DMS53 treated with DMSO at 0.1 percent for 48 hours (cell line): Measurements from ENCODE around the gene TBC1D14.
A peak's percentile ranks its signal among the peaks of the same experiment; 100 is the strongest.
"Not testable (repeated sequence)": the region's sequence is repeated elsewhere in the genome, so short reads cannot be mapped to it uniquely, and the experiment has no call there.

Experiments
- DNase-seq: peaks from one replicate; lab custom pipeline; 2025; ENCODE audit not compliant: unreplicated experiment; lab: John Stamatoyannopoulos, UW

The TBC1D14 gene

DNA sequence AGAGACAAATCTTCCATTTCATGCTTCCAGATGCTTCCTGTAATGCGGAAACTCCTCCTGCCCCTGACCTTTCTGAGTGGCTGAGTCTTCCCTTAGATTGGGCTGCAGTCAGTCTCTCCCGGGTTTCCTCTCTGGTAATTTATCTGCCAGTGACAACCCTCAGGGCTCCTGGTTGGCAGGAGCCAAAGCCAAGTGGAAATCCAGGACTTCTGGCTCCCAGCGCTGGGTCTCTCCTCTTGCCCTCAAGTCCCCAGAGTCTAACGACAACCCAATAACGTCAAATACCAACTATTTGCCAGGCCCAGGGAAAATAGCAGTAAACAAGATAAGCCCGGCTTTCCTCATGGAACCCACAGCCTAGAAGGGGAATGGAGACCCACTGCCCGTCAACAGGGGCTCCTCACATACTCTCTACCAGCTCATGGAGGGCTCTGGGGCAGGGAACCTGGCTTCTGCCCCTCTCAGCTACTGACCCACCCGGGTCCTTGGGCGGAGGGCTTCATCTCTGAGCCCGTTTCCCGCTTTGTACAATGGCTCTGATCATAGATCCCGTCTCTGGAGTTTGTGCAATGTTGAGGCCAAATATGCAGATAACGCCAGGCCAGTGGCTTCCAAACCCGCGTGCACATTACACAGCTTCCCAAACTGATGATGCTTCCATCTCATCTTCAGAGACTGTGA lies 1.1 kb upstream of the TBC1D14 start:
- no peak for DNase-seq

DNA sequence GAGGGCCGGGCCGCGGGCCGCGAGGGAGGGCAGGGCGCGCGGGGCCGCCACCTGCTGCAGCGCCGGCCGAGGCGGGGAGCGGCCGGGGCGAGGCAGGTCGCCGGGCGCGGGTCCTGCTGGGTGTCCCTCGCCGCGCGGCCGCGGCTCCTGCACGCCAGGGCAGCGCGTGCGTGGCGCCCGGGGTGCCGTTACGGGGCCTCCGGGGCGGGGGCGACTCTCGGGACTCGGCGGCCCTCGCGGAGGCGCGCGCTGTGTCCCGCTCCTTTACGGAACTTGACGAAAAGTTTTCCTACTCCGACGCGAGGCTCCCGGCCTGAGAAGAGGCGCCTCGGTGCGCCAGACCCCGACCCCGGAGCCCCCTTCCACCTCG lies 329 bp downstream of the TBC1D14 start:
- no peak for DNase-seq

DNA sequence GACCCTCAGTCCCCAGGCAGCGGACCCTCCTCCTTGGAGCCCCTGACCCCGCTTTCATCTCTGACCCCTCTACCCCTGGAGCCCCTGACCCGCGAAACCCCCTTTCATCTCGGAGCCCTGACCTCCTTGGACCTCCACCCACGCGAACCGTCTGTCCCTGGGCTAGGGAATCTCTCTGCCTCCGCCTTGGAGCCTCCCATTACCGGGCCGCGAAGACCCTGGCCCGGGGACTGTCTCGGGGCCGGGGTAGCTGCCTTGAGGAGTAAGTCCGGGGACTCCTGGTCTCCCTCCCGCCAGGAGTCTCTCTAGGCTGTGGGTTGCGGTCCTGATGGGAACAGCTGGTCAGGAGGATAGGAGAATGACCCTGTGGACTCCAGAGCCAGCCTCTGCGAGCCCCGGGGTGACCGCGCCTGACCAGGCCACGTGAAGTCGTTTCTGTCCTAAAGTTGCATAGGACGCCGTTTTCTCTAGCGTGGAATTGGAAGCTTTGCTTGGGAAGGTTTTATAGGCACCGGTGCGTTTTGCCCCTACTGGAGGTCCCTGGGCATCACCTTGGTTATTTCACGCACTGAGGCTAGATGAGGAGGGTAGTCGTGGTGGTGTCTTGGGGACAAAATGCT lies 824 bp downstream of the TBC1D14 start:
- DNase-seq, result peak; percentile 21

DNA sequence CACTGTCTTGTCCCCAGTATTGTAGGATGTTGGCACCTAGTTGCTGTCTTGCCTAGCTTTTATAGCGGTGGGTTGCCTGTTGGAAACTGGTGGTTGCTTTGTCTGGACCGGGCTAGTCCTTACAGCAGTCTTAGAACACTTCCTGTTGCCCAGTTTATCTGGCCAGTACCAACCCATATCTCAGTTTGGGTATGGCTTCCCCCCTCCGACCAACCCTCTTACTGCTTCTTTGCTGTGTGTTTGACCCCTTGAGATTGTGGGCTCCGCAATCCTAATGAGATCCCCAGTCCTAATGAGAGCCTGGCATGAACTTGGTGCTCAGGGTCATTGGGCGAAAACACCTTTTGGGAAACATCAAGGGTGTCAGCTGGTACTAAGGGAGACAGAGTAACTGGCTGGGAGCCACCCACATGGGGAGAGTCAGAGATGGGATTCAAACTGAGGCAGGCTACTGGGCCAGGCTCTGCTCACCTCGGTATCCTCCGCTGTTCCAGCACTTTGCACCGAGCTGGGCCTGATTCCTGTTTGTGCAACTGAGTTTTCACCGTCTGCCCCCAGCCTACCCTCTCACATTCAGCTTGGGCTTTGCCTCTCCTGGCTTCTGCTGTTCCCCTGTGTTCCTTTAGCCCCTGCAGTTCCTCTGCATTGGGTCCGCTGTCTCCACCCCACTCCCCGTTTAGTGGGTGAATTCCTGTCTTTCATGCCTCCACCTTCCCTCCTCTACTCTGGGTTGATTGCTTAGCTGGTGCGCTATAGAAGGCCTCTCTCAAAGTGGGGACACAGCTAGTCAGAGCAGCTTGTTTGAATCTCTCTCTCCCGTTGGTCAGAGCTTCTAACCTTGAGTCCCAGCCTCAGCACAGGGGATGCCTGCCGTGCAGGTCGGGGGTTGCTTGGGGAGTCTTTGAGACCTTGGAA lies 1.6 kb downstream of the TBC1D14 start:
- no peak for DNase-seq

DNA sequence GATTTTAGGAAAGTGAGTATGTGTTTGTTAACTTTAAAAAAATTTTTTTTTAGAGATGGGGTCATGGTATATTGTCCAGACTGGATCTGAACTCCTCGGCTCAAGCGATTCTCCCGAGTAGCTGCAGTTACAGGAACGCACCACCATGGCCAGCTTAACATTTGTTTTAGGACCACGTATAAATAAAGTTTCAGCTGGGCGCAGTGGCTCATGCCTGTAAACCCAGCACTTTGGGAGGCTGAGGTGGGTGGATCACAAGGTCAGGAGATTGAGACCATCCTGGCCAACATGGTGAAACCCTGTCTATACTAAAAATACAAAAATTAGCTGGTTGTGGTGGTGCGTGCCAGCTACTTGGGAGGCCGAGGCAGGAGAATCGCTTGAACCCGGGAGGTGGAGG lies 2.3 kb downstream of the TBC1D14 start:
- not testable (repeated sequence) for DNase-seq

DNA sequence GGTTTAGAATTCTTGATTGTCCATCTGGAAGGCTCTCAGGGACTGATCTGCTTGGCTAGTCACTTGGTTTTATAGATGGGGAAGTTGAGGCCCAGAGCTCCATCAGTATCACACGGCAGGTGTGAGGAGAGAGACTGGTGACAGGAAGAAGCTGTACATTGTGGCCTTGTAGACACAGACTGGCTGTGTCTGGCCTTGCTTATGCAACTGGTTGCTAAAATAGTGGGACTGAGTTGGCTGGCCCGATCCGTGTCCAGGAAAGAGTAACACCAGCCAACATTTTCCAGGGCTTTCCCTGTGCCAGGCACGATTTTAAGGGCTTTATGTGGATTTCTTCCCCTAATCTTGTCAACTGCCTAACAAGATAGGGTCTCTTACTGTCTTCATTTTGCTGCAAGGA lies 2.8 kb downstream of the TBC1D14 start:
- DNase-seq, result no peak

DNA sequence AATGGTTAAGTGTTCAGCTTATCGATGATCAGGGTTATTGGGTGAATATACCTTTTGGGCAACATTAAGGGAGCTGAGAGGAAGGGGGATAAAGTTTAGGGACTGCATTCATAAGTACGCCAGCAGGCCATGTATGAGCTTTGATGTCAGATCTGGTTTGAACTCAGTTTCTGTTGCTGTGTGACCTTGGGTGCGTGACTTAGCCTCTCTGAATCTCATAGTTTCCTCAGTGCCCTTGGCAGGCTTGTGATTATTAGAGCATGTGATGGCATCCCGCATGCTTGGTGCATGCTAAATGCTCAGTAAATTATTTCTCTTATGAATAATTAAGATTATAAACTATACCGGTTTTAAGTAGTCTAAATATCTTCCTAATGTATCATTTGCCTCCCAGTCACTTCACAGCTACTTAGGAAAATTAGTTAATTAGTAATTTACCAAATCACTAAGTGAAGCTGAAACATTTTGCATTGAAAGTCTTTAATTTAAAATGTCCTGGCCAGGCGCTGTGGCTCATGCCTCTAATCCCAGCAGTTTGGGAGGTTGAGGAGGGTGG lies 3.8 kb downstream of the TBC1D14 start:
- no peak for DNase-seq

DNA sequence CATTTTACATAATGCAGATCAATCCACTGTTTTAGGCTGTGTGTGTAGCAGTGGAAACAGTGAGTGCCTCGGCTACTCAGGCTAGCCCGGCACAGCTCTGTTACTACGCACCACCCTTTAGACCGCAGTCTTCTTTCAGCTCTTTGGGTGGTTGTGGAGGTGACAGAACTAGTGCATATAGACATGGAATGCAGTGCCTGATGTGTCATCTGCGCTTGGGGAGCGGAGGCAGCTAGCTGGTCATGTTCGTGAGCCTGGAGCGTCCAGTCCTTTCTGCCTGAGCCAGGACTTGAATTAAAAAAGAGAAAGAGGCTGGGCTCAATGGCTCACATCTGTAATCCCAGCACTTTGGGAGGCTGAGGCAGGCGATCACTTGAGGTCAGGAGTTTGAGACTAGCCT lies 4.8 kb downstream of the TBC1D14 start:
- no peak for DNase-seq

DNA sequence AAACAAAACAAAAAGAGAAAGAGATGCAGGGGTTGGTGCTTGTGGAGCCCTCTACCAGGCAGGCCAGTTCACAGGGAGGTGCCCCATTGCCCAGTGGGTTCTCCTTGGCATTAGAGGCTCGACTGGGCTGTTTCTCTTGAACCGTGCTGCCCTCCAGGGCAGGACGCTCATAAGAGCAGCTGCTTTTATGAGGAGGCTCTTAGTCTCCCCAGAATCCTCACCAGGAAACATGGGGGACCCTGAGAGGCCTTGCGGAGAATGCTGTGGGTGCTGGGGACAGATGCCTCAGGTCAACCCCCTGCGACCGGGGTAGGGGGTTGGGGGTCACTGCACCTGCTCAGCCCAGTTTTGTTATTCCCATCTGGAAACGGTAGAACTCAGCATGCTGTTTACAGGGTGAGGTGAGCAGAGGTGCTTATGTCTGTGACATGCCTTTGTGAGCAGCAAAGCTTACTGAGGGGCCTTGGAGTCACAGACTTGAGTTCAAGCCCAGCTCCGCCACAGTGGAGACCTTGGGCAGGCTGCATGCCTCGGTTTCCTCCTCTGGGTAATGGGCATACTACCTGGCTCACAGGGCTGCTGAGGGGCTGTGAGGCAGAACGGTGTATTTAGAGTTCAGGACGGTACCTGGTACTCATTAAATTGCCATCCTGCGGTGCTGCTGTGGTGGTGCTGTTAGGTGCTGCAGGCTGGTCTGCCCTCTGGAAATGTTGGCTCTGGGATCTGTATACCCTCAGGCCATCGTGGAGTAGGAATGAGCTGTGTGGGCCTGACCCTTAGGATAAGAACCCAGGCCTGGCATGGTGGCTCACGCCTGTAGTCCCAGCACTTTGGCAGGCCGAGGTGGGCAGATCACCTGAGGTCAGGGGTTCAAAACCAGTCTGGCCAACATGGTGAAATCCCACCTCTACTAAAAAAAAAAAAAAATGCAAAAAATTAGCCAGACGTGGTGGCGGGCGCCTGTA lies 5.7 kb downstream of the TBC1D14 start:
- no peak for DNase-seq

DNA sequence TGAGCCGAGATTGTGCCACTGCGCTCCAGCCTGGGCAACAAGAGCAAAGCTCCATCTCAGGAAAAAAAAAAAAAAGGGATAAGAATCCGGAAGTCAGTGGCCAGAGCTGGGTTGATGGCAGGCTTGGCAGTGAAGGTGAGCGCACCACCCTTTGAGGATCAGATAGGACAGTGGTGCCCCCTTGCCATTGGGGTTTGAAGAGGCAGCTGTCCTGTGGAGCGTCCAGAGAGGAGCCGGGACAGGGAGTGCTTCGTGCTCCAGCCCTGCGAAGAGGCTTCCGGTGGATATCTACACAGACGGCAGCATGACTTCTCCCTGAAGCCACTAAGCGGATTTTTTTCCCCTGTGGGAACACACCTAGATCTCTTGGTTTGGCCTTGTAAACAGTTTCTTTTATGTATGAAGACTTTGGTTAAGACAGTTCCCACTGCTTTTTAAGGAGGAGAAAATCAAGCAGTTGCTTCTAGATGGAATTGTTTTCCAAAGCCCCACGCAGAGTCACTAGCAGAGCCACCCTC lies 6.5 kb downstream of the TBC1D14 start:
- DNase-seq, result no peak

DNA sequence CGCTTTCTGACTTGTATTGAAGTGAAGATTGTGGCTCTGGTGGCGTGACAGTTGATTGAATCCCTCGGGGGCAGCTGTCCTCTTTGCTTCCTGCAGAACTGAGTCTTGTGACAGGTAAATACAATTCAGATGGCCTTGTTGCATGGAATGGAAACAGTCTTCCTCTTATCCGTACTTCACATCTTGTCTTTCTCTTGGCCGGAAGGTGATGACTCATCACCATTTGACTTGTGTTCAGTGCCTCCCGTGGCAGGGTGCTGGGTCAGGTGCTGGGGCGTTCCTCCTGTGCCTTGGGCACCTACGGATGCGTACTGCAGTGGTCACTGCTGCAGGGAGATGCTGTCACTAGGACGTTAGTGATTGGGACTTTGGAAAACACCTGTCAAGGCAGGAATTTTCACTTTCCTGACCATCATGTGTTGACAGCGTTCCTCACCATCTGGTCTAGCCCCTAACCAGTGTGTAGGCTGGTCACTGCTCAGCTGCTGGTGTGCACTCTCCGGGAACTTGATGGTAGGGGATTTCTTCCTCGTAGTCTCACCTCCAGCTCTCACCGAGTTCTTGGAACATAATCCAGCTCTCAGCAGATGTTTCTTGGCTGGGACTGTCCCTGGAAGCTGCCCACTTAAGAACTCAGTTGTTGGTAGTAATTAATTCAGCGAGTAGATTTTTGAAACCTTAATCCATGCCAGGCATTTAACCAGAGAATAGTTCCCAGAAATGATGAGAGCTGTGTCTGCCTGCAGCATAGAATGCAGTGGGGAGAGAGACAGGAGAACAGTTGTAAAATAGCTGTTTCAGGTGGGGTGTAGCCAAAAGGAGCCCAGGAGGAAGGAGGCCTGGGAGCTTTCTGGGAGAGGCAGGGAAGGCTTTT lies 7.2 kb downstream of the TBC1D14 start:
- DNase-seq, result peak; percentile 74

DNA sequence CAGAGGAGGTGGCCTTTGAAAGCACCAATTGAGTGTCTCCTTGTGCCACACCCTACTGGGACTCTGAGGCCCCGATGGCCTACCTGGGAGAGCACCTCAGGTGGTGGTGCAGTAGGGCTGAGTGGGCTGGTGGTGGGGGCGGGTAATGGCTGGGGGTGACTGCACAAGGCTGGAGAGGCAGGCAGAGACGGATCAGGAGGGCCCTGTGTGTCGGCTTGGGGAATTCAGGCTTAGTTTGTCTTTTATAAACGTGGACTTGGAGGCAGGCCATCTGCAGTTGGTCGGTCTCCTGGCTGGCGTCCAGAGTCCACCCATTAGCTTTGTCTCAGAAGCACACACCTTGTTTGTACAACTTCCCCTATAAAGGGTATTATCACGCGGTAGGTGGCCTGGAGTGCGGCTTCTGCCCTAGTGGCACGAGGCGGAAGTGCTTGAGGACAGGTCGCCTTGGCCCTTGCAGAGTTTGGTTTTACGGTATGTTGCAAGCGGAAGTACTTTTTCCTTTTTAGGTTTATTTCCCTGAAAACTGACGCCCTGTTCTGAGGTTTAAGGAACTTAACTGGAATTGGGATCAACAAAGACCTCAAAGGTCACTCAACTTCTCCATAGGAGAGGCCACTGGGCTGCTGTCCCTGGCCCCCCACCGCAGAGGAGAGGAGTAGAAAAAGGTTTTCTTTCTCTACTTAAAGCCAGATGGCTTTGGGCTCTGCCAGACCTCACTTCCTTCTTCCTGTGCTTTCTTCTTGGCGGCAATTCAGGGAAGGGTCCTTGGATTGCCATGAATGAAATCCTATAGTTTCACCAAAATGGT lies 8.0 kb downstream of the TBC1D14 start:
- peak; percentile 97 for DNase-seq

DNA sequence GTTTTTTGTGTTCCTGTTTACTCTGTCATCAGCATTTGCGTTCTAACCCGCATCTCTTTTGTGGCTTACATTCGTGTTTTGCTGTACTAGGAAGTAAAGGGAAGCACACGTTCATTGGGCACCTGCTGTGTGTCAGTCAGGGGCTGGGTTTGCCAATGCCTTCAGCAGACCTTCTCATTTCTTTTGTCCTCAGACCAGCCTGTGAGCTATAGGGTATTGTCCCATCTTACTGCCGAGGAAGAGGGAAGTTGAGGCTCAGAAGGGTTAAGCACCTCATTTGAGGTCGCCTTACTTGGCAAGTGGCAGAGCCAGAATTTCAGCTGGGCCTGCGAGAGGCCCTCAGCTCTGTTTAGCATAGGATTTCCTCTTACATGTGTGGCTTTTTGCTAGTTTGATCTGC lies 8.7 kb downstream of the TBC1D14 start:
- DNase-seq, result no peak

DNA sequence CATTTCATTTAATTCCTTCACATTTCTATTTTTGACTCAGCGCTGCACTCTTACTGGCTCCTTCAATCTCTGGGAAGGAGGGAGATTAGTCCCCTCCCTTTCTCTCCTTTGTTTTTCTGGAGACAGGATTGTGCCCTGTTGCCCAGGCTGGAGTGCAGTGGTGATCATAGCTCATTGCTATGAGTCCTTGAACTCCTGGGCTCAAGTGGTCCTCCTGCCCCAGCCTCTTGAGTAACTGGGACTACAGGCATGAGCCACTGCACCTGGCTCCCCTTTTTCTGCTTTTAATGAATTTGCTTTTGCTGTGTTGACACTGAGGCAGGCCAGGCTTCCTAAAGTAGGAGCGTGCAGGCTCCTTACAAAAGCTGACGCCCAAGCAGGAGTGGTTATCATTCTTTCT lies 10.5 kb downstream of the TBC1D14 start:
- no peak for DNase-seq

DNA sequence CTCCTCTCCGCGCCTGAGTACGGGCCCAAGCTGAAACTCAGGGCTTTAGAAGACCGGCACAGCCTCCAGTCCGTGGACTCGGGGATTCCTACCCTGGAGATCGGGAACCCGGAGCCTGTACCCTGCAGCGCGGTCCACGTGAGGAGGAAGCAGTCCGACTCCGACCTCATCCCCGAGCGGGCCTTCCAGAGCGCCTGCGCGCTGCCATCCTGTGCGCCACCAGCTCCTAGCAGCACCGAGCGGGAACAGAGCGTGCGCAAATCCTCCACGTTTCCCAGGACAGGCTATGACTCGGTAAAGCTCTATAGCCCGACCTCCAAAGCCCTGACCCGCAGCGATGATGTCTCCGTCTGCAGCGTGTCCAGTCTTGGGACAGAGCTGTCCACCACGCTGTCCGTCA lies 13.9 kb downstream of the TBC1D14 start:
- DNase-seq, result no peak

DNA sequence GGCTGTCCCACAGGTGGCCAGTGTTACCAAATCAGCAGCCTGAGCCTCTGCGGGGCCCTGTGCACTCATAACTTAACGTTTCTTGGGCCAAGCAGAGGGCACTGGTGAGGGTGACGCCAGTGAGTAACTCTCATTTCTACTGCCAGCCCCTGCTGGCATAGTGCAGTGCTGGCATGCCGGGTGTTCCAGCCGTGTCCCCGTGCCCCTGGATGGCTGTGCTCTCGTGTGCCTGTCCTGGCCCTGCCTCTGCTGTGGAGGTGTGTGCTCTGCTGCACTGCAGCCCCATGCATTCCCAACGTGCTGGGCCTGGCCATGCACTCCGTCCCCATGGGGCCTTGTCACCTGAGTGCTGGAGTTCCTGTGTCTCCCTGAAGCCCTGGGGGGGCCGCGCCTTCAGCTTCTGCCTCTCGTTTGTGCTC lies 14.7 kb downstream of the TBC1D14 start:
- no peak for DNase-seq

DNA sequence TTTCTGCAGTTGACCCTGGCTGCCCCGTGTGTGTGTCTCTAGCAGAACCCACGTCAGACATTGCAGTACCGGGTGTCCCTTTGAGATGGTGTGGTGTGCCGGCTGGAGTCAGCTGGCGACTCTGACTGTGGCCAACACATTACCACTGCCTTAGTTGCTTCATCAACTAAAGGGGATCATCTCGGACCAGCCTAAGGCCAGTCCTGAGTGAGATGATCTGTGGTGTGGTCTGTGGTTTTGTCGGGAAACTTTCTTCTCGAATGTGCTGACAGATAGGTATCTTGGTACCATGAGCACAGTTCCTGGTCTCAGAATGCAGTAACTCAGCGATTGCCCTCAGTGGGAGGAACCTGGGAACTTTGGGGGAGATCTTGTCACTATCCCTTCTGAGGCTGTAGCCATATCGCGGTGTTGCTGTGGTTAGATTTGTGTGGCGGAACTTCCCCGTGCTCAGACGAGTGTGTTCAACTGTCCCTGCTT lies 15.8 kb downstream of the TBC1D14 start:
- no peak for DNase-seq

DNA sequence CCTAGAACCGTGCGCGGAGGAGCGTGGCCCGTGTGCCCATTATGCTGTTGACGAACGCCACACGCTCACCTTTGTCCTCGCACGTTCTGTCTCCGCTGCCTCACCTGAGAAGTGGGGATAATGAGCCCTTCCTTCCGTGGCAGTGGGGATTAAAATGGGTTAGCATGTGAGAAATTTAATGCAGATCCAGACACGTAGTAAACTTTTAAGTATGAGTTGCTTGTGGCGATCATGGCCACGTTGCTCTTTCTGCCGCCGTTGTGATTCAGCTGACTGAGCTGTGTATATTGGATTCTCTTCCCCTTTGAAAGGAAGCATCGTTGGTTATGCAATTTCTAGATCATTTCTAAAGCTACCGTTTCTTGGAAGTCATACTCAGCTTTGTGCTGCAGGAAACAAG lies 16.5 kb downstream of the TBC1D14 start:
- no peak for DNase-seq
